Pancreas (tissue), 10 donors: ENCODE data around the gene MRPS5. TPM values are rescaled to one million over a fixed set of nuclear protein-coding genes. Genes with fewer than 3 reads are reported as not detected.

Experiments used
- ATAC-seq, 4 donors: fragments of 200-7000 bp; cut with Tn5 transposase; one replicate each; pipeline versions ENCODE4 v1.8.0 to v1.9.1; 2020; ENCODE audit warnings: mild to moderate bottlenecking in 4 of 4, moderate library complexity in 4 of 4
- DNase-seq, 6 donors: peaks; one replicate each; pipeline ENCODE4 v3.0.0-alpha.2; 2020
- FAIRE-seq: peaks from 2 replicates; lab custom pipeline; 2012; peaks lifted over from hg19 to GRCh38; lab: Jason Lieb, UNC
- H3K27ac ChIP-seq, 4 donors: fragments of 200-600 bp; sonication (generic); 1 replicate in 3 of 4; 2 replicates in 1 of 4; pipeline versions ENCODE4 v1.5.0 to v1.8.0; 2020
- H3K27me3 ChIP-seq, 4 donors: fragments of 200-600 bp; one replicate each; pipeline ENCODE4 v1.8.0; 2021
- H3K36me3 ChIP-seq, 3 donors: fragments of 200-600 bp; sonication (generic) in 1 of 3; one replicate each; pipeline versions ENCODE4 v1.5.0 to v1.8.0; 2020 to 2021
- H3K4me1 ChIP-seq, 3 donors: fragments of 200-600 bp; one replicate each; pipeline ENCODE4 v1.8.0; 2021
- H3K4me3 ChIP-seq, 4 donors: fragments of 200-600 bp; sonication (generic) in 2 of 4; one replicate each; pipeline versions ENCODE4 v1.5.0 to v1.8.0; 2020 to 2021
- H3K9me3 ChIP-seq, 4 donors: fragments of 200-600 bp; one replicate each; pipeline ENCODE4 v1.8.0; 2021
- WGBS, 2 donors: extraction: QIAGEN DNeasy Blood & Tissue Kit; methylation state at CpG; one replicate each; pipeline ENCODE4 v1.1.7; 2013; 5-methylcytosine and 5-hydroxymethylcytosine counted together
- intact Hi-C, 3 donors: fragments of 100-400 bp; cut with DNase I; formaldehyde crosslinking; loops; one replicate each; pipeline versions ENCODE4 v1.11.1 to v1.14.2; 2022
- polyA plus RNA-seq, 2 donors: library from polyadenylated mRNA; stranded (reverse); fragments of 200-250 nt; gene quantifications; one replicate each; pipeline ENCODE4 v1.2.3, GENCODE V29; 2013
- total RNA-seq, 6 donors: library from RNA; stranded (reverse); fragmentation: NEBNext Ultra II Directional in 4 of 6; extraction: Animal tissue kit (Norgen Biotek cat#: 25700) in 4 of 6; gene quantifications; one replicate each; pipeline versions ENCODE4 v1.2.1 to v1.2.4, GENCODE V29; 2021 to 2023
- TF ChIP-seq, protein P1 (sequence below), 4 donors: fragments of 200-600 bp; sonication (generic) in 3 of 4; IDR thresholded peaks; one replicate each; pipeline versions ENCODE4 v1.5.0 to v1.8.0; 2021; ENCODE audit warnings: antibody characterized with exemption in 4 of 4
- donor health status: healthy with polysubstance abuse.
- donor health status: DM: no; HTN: no; CAD: no; lungs with moderate emphysema.
- donor health status: DM: no; HTN: no; CAD: no.
- donor health status: control.
- donor health status: control.
- donor health status: Bipolar disorder and iron deficiency.
- donor health status: DM: yes; HTN: yes; CAD: no.
- donor health status: DM: no; HTN: no; CAD: no.
- donor health status: DM: no; HTN: no; CAD: no.
- donor health status: DM: yes; HTN: yes; CAD: no.

MRPS5 gene
- total and polyA plus RNA-seq, 8 donors: 14.8 to 55.2 (median 19.9) TPM

DNA sequence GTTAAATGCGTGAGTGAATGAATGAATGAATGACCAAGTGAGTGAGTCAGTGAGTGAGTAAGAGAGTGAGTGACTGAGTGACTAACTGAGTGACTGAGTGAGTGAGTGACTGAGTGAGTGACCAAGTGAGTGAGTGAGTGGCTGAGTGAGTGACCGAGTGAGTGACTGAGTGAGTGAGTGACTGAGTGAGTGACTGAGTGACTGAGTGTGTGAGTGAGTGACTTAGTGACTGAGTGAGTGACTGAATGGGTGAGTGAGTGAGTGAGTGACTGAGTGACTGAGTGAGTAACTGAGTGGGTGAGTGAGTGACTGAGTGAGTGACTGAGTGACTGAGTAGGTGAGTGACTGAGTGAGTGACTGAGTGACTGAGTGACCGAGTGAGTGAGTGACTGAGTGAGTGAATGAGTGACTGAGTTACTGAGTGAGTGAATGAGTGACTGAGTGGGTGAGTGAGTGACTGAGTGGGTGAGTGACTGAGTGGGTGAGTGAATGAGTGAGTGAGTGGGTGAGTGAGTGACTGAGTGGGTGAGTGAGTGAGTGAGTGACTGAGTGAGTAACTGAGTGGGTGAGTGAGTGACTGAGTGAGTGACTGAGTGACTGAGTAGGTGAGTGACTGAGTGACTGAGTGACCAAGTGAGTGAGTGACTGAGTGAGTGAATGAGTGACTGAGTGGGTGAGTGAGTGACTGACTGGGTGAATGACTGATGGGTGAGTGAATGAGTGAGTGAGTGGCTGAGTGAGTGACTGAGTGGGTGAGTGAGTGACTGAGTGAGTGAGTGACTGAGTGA is 84.8 kb downstream of the MRPS5 start:
- no peak overlapping the region for H3K27ac ChIP-seq
- WGBS, 2 donors: 66 to 85% methylated on average over 3 of the region's 3 CpGs

More for the DNA sequence above, 84.8 kb downstream of the MRPS5 start:
- H3K4me3 ChIP-seq: no peak overlapping the region
- TF ChIP-seq, protein P1, sequence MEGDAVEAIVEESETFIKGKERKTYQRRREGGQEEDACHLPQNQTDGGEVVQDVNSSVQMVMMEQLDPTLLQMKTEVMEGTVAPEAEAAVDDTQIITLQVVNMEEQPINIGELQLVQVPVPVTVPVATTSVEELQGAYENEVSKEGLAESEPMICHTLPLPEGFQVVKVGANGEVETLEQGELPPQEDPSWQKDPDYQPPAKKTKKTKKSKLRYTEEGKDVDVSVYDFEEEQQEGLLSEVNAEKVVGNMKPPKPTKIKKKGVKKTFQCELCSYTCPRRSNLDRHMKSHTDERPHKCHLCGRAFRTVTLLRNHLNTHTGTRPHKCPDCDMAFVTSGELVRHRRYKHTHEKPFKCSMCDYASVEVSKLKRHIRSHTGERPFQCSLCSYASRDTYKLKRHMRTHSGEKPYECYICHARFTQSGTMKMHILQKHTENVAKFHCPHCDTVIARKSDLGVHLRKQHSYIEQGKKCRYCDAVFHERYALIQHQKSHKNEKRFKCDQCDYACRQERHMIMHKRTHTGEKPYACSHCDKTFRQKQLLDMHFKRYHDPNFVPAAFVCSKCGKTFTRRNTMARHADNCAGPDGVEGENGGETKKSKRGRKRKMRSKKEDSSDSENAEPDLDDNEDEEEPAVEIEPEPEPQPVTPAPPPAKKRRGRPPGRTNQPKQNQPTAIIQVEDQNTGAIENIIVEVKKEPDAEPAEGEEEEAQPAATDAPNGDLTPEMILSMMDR (IDR thresholded peaks at IDR 0.05): no peak
- no peaks in the 10 kb centered on the region for H3K27me3 ChIP-seq
- FAIRE-seq (no peak), DNase-seq (no peak), ATAC-seq (no peak)
- intact Hi-C loops: no loop called here
- no peaks in the 10 kb centered on the region for H3K9me3 ChIP-seq
- H3K4me1 ChIP-seq: no peaks in the 10 kb centered on the region
- no peaks in the 10 kb centered on the region for H3K36me3 ChIP-seq

Other genes starting within 250 kb of the MRPS5 start
- gene MAL, start 96.1 kb downstream of the MRPS5 start, total RNA-seq: 1 to 10 TPM in 1 of 6 donors, under 1 TPM in 4, not detected in 1; 0.25 to 1.2 (median 0.55) TPM
- 1 to 10 TPM; 1.6 to 1.9 TPM for gene MAL, start 96.1 kb downstream of the MRPS5 start, polyA plus RNA-seq
- gene ZNF514, start 38.0 kb upstream of the MRPS5 start, total RNA-seq: 10 to 100 TPM in 1 of 6 donors, 1 to 10 TPM in 5; 7.2 to 16.3 (median 8.0) TPM
- 10 to 100 TPM; 12.7 to 16.0 TPM for gene ZNF514, start 38.0 kb upstream of the MRPS5 start, polyA plus RNA-seq
- 1 to 10 TPM; 1.4 to 2.9 (median 2.3) TPM for gene ZNF2, start 44.0 kb upstream of the MRPS5 start, total RNA-seq
- 1 to 10 TPM in 1 of 2 donors, under 1 TPM in 1; 0.80 to 1.9 TPM for gene ZNF2, start 44.0 kb upstream of the MRPS5 start, polyA plus RNA-seq
- gene ZNF892, start 85.7 kb upstream of the MRPS5 start, total RNA-seq: 1 to 10 TPM; 1.5 to 5.2 (median 3.0) TPM
- gene ZNF892, start 85.7 kb upstream of the MRPS5 start, polyA plus RNA-seq: under 1 TPM; 0.63 to 0.76 TPM
- gene PROM2, start 152.6 kb upstream of the MRPS5 start, total RNA-seq: 10 to 100 TPM in 5 of 6 donors, 1 to 10 TPM in 1; 9.5 to 20.4 (median 12.8) TPM
- gene PROM2, start 152.6 kb upstream of the MRPS5 start, polyA plus RNA-seq: 10 to 100 TPM in 1 of 2 donors, 1 to 10 TPM in 1; 8.3 to 12.5 TPM
- 1 to 10 TPM; 3.5 to 7.5 (median 3.6) TPM for gene KCNIP3, start 175.5 kb upstream of the MRPS5 start, total RNA-seq
- gene KCNIP3, start 175.5 kb upstream of the MRPS5 start, polyA plus RNA-seq: 1 to 10 TPM; 3.5 to 4.5 TPM